GM12891 (cell line): ENCODE data around the gene TNFRSF6B.

Experiments
- DNase-seq: peaks from one replicate; pipeline ENCODE4 v3.0.0; 2011; ENCODE audit warnings: low spot score; ENCODE audit not compliant: insufficient read length
- FAIRE-seq: peaks from 2 replicates; lab custom pipeline; 2011; peaks lifted over from hg19 to GRCh38; lab: Jason Lieb, UNC
- PAX5 ChIP-seq: IDR thresholded peaks from 2 replicates; pipeline ENCODE4 v1.6.1; 2011; ENCODE audit warnings: low read length, moderate library complexity, mild to moderate bottlenecking; ENCODE audit not compliant: insufficient read depth, severe bottlenecking
- POLR2A ChIP-seq: IDR thresholded peaks from 2 replicates; pipeline ENCODE4 v1.6.1; 2011; ENCODE audit warnings: low read depth, low read length, control low read depth
- POLR2AphosphoS5 ChIP-seq: IDR thresholded peaks from 2 replicates; pipeline ENCODE4 v1.6.1; 2011; ENCODE audit warnings: low read depth, low read length, control low read depth
- POU2F2 ChIP-seq: IDR thresholded peaks from 2 replicates; pipeline ENCODE4 v1.6.1; 2011; ENCODE audit warnings: low read depth, mild to moderate bottlenecking, control low read depth, low read length, moderate library complexity
- SPI1 ChIP-seq: IDR thresholded peaks from 2 replicates; pipeline ENCODE4 v1.6.1; 2011; ENCODE audit warnings: low read depth, low read length, control low read depth
- TAF1 ChIP-seq: IDR thresholded peaks from 2 replicates; pipeline ENCODE4 v1.6.1; 2011; ENCODE audit warnings: low read depth, low read length, control low read depth

TNFRSF6B gene

GRCh38 chr20:63695424-63696305 is 787 bp upstream of the TNFRSF6B start:
- TF ChIP-seq POLR2AphosphoS5 (no peak), POLR2A (no peak), TAF1 (no peak), SPI1 (no peak), PAX5 (no peak), POU2F2 (no peak)
- DNase-seq (peak; percentile 29), FAIRE-seq (no peak)

GRCh38 chr20:63696306-63696627 is 185 bp upstream of the TNFRSF6B start:
- TF ChIP-seq SPI1 (no peak), TAF1 (no peak), POLR2AphosphoS5 (no peak), POU2F2 (no peak), POLR2A (no peak; the same call in 1 of the 2 replicates), PAX5 (no peak)
- FAIRE-seq (no peak), DNase-seq (peak; percentile 54)

GRCh38 chr20:63697357-63697867 is 960 bp downstream of the TNFRSF6B start:
- no peak for TF ChIP-seq SPI1
- no peak for FAIRE-seq
- peak; percentile 39 for DNase-seq

GRCh38 chr20:63697868-63698545 is 1.6 kb downstream of the TNFRSF6B start:
- FAIRE-seq (no peak), DNase-seq (peak; percentile 22)
- TF ChIP-seq POLR2AphosphoS5 (no peak), TAF1 (no peak), PAX5 (no peak), POU2F2 (no peak), POLR2A (no peak), SPI1 (no peak)

GRCh38 chr20:63698739-63699465 is 2.5 kb downstream of the TNFRSF6B start:
- FAIRE-seq, result no peak
- no peak for TF ChIP-seq POLR2AphosphoS5
- TF ChIP-seq TAF1, result no peak
- TF ChIP-seq POU2F2, result no peak
- no peak for TF ChIP-seq POLR2A
- no peak for TF ChIP-seq PAX5
- TF ChIP-seq SPI1, result no peak
- DNase-seq, result peak; percentile 46

- TF ChIP-seq PAX5, result no peak
- no peak for TF ChIP-seq POLR2AphosphoS5
- no peak for TF ChIP-seq POU2F2
- no peak for TF ChIP-seq TAF1
- no peak for TF ChIP-seq POLR2A
- TF ChIP-seq SPI1, result no peak
- peak; percentile 19 for DNase-seq
- FAIRE-seq, result no peak
Observed at GRCh38 chr20:63699466-63700198, 3.2 kb downstream of the TNFRSF6B start.

DNA sequence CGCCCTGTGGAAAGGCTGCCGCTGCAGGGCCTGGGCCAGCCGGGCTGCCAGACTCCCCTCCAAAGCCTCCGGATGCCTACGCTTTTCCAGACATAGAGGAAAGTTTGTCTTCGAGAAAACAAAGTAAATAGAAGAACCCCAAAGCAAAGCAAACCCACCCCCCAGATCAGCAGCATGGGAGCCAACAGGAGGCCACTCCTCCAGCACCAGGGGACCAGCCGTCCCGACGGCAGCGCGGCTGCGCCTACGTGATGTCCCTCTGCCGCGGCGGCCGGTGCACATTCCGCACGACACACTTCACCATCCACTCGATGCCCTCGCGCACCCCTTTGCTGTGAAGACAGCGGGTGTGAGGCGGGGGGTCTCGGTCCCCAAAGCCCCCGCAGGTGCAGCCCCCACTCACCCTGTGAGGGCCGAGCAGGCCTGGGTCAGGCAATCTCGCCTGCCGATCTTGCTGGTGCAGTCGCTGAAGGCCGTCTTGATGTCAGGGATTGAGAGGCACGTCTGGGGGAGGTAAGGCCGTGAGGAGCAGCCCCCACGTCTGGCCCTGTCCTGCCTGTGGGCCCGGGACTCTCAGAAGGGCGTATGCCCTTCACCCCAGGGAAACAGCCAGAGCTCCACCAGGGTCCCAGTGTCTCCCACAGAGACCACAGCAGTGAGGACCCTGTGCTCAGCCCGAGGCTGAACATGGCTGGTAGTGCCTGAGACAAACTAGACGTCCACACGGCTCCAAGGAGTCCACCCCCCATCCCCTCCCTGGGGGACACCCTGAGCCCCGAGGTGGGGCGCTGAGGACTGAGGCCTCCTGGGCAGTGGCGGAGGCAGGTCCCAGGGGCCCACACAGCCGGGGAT is 4.0 kb downstream of the TNFRSF6B start:
- FAIRE-seq (no peak), DNase-seq (peak; percentile 22)
- TF ChIP-seq TAF1, result no peak
- no peak for TF ChIP-seq PAX5
- TF ChIP-seq POLR2A, result no peak
- TF ChIP-seq SPI1, result no peak

DNA sequence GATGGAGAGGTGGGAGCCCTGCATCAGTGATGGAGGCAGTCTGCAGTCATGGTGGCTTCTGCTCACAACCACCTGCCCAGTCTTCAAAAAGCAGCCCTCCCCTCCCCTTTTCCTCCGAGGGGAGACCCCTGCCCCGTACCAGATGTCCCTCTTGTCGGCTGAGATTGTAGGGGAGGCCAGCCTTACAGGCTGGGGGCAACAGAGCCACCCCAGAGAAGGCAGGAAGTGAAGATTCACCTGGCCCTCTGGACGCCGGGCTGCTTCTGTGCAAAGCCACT is 4.5 kb downstream of the TNFRSF6B start:
- TF ChIP-seq SPI1 (no peak), TAF1 (no peak), POLR2AphosphoS5 (no peak), POLR2A (no peak), POU2F2 (no peak), PAX5 (no peak)
- DNase-seq (no peak), FAIRE-seq (no peak)
